IMR-90 (cell line): ENCODE results near the gene TMA16.

Experiments used
- CEBPB ChIP-seq: IDR thresholded peaks from 2 replicates; pipeline ENCODE4 v1.6.1; 2012; ENCODE audit warnings: low read depth, low read length, improper control_type of control experiment
- CHD1 ChIP-seq: IDR thresholded peaks from 2 replicates; pipeline ENCODE4 v1.6.1; 2012; ENCODE audit warnings: low read depth, low read length, improper control_type of control experiment
- POLR2A ChIP-seq: IDR thresholded peaks from 2 replicates; pipeline ENCODE4 v1.6.1; 2012; ENCODE audit warnings: mild to moderate bottlenecking, low read depth, low read length
- RAD21 ChIP-seq: IDR thresholded peaks from 2 replicates; pipeline ENCODE4 v1.6.1; 2012; ENCODE audit warnings: low read length, improper control_type of control experiment
- RFX5 ChIP-seq: IDR thresholded peaks from 2 replicates; pipeline ENCODE4 v1.8.0; 2012; ENCODE audit warnings: low read depth, mild to moderate bottlenecking, low read length, moderate library complexity
- TF ChIP-seq, protein P1 (sequence below): conservative IDR thresholded peaks from 2 replicates; pipeline ENCODE4 v1.5.1; 2012; ENCODE audit warnings: mild to moderate bottlenecking, low read depth, low read length, improper control_type of control experiment
- TF ChIP-seq, protein P2 (sequence below): fragments of 150-350 bp; IDR thresholded peaks from 2 replicates; pipeline ENCODE4 v1.6.1; 2017; ENCODE audit warnings: mild to moderate bottlenecking, antibody characterized with exemption, low read length, low read depth

GRCh38 chr4:163534056-163534455 lies 39.6 kb downstream of the TMA16 start:
- TF ChIP-seq RAD21 (no peak), CEBPB (no peak), POLR2A (no peak), CHD1 (no peak), RFX5 (no peak)
- TF ChIP-seq, protein P1, sequence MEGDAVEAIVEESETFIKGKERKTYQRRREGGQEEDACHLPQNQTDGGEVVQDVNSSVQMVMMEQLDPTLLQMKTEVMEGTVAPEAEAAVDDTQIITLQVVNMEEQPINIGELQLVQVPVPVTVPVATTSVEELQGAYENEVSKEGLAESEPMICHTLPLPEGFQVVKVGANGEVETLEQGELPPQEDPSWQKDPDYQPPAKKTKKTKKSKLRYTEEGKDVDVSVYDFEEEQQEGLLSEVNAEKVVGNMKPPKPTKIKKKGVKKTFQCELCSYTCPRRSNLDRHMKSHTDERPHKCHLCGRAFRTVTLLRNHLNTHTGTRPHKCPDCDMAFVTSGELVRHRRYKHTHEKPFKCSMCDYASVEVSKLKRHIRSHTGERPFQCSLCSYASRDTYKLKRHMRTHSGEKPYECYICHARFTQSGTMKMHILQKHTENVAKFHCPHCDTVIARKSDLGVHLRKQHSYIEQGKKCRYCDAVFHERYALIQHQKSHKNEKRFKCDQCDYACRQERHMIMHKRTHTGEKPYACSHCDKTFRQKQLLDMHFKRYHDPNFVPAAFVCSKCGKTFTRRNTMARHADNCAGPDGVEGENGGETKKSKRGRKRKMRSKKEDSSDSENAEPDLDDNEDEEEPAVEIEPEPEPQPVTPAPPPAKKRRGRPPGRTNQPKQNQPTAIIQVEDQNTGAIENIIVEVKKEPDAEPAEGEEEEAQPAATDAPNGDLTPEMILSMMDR, result no peak
- TF ChIP-seq, protein P2, sequence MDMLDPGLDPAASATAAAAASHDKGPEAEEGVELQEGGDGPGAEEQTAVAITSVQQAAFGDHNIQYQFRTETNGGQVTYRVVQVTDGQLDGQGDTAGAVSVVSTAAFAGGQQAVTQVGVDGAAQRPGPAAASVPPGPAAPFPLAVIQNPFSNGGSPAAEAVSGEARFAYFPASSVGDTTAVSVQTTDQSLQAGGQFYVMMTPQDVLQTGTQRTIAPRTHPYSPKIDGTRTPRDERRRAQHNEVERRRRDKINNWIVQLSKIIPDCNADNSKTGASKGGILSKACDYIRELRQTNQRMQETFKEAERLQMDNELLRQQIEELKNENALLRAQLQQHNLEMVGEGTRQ, result no peak
